Sigmoid colon (tissue), 7 donors: ENCODE results near the gene FLNA. TPM values are rescaled to one million over a fixed set of nuclear protein-coding genes. Genes with fewer than 3 reads are reported as not detected.

Experiments used
- DNase-seq: peaks from one replicate; pipeline ENCODE4 v3.0.0-alpha.2; 2019
- H3K27ac ChIP-seq, 4 donors: fragments of 200-600 bp; sonication (generic); one replicate each; pipeline ENCODE4 v1.5.1; 2016 to 2019; ENCODE audit warnings: mild to moderate bottlenecking in 1 of 4
- H3K27me3 ChIP-seq, 3 donors: fragments of 200-600 bp; sonication (generic); one replicate each; pipeline ENCODE4 v1.5.1; 2019; ENCODE audit warnings: mild to moderate bottlenecking in 1 of 3
- H3K36me3 ChIP-seq, 4 donors: fragments of 200-600 bp; sonication (generic); one replicate each; pipeline ENCODE4 v1.5.1; 2016 to 2019
- H3K4me1 ChIP-seq, 4 donors: fragments of 200-600 bp; sonication (generic); one replicate each; pipeline ENCODE4 v1.5.1; 2017 to 2019
- H3K4me3 ChIP-seq, 4 donors: fragments of 200-600 bp; sonication (generic); one replicate each; pipeline ENCODE4 v1.5.1; 2017 to 2019; ENCODE audit warnings: mild to moderate bottlenecking in 2 of 4, moderate library complexity in 1 of 4
- H3K9me3 ChIP-seq, 4 donors: fragments of 200-600 bp in 3 of 4; sonication (generic) in 3 of 4; one replicate each; pipeline versions ENCODE4 v1.5.1 to v1.6.1; 2013 to 2019
- CTCF ChIP-seq, 4 experiments: fragments of 450-650 bp in 3 of 4; fragments of 200-600 bp in 1 of 4; IDR thresholded peaks; one replicate each; pipeline ENCODE4 v1.5.1; 2016 to 2019; ENCODE audit warnings: antibody characterized with exemption in 4 of 4, mild to moderate bottlenecking in 3 of 4, moderate library complexity in 2 of 4
- EP300 ChIP-seq, 4 donors: sonication (generic); formaldehyde crosslinking; IDR thresholded peaks; one replicate each; pipeline ENCODE4 v1.6.1; 2017; ENCODE audit warnings: antibody characterized with exemption in 4 of 4
- POLR2A ChIP-seq, 2 donors: fragments of 450-650 bp; IDR thresholded peaks; one replicate each; pipeline ENCODE4 v1.6.1; 2016; ENCODE audit warnings: antibody characterized with exemption in 2 of 2, mild to moderate bottlenecking in 2 of 2, moderate library complexity in 2 of 2
- POLR2AphosphoS5 ChIP-seq, 4 donors: sonication (generic); formaldehyde crosslinking; IDR thresholded peaks; one replicate each; pipeline ENCODE4 v1.6.1; 2017; ENCODE audit warnings: antibody characterized with exemption in 4 of 4
- WGBS, 2 donors: extraction: QIAGEN DNeasy Blood & Tissue Kit; methylation state at CpG; one replicate each; pipeline ENCODE4 v1.1.7; 2013; 5-methylcytosine and 5-hydroxymethylcytosine counted together
- intact Hi-C: fragments of 100-400 bp; cut with DNase I; formaldehyde crosslinking; loops from one replicate; pipeline ENCODE4 v1.15.1; 2023
- polyA plus RNA-seq, 3 donors: library from polyadenylated mRNA; stranded (reverse); fragments of 200-250 nt; gene quantifications; one replicate each; pipeline ENCODE4 v1.2.3, GENCODE V29; 2013
- total RNA-seq, 4 donors: library from RNA; depleted of rRNA; stranded (reverse); fragments of >200 nt; gene quantifications; one replicate each; pipeline ENCODE4 v1.1.0, GENCODE V29; 2016
- donor health status: healthy with polysubstance abuse.
- donor health status: Bipolar disorder and iron deficiency.
- donor health status: healthy.

Gene FLNA
- total and polyA plus RNA-seq, 7 donors, result 27.0 to 9,435 (median 2,494) TPM

GRCh38 chrX:154333116-154333515 is 41.3 kb downstream of the FLNA start:
- no peaks in the 10 kb centered on the region for H3K36me3 ChIP-seq
- H3K9me3 ChIP-seq, result no peaks in the 10 kb centered on the region
- DNase-seq, result no peak
- WGBS, 2 donors, result 92 to 96% methylated on average over 9 of the region's 9 CpGs
- intact Hi-C loops, result no loop called here
- TF ChIP-seq CTCF (IDR thresholded peaks at IDR 0.05), result no peak
- TF ChIP-seq POLR2AphosphoS5 (IDR thresholded peaks at IDR 0.05), result no peak
- TF ChIP-seq EP300 (IDR thresholded peaks at IDR 0.05), result no peak
- no peak for TF ChIP-seq POLR2A (IDR thresholded peaks at IDR 0.05)
- H3K4me3 ChIP-seq, result no peak overlapping the region
- no peaks in the 10 kb centered on the region for H3K4me1 ChIP-seq
- H3K27me3 ChIP-seq, result no peaks in the 10 kb centered on the region
- H3K27ac ChIP-seq, result no peak overlapping the region

GRCh38 chrX:154332561-154332960 is 41.9 kb downstream of the FLNA start:
- H3K36me3 ChIP-seq, result no peaks in the 10 kb centered on the region
- H3K4me3 ChIP-seq, result no peak overlapping the region
- no peaks in the 10 kb centered on the region for H3K27me3 ChIP-seq
- TF ChIP-seq POLR2AphosphoS5 (IDR thresholded peaks at IDR 0.05), result no peak
- TF ChIP-seq POLR2A (IDR thresholded peaks at IDR 0.05), result no peak
- TF ChIP-seq CTCF (IDR thresholded peaks at IDR 0.05), result no peak
- TF ChIP-seq EP300 (IDR thresholded peaks at IDR 0.05), result no peak
- intact Hi-C loops, result no loop called here
- 94 to 95% methylated on average over 29 of the region's 29 CpGs for WGBS, 2 donors
- H3K27ac ChIP-seq, result no peak overlapping the region
- no peaks in the 10 kb centered on the region for H3K4me1 ChIP-seq
- H3K9me3 ChIP-seq, result no peaks in the 10 kb centered on the region
- no peak for DNase-seq

GRCh38 chrX:154329294-154329693 is 45.1 kb downstream of the FLNA start:
- TF ChIP-seq EP300 (IDR thresholded peaks at IDR 0.05) (no peak), POLR2AphosphoS5 (IDR thresholded peaks at IDR 0.05) (no peak), CTCF (IDR thresholded peaks at IDR 0.05) (no peak), POLR2A (IDR thresholded peaks at IDR 0.05) (no peak)
- 85 to 91% methylated on average over 10 of the region's 10 CpGs for WGBS, 2 donors
- no peak overlapping the region for H3K4me3 ChIP-seq
- no peaks in the 10 kb centered on the region for H3K9me3 ChIP-seq
- H3K36me3 ChIP-seq, result no peaks in the 10 kb centered on the region
- peaks cover 0 to 14% (median 1%) of the 10 kb centered on the region in 4 donors for H3K4me1 ChIP-seq
- DNase-seq, result no peak
- no peaks in the 10 kb centered on the region for H3K27me3 ChIP-seq
- intact Hi-C loops, result no loop called here
- no peak overlapping the region for H3K27ac ChIP-seq

GRCh38 chrX:154328646-154329045 is 45.8 kb downstream of the FLNA start:
- H3K4me1 ChIP-seq, result peaks cover 0 to 14% (median 1%) of the 10 kb centered on the region in 4 donors
- intact Hi-C loops, result no loop called here
- no peak overlapping the region for H3K27ac ChIP-seq
- no peaks in the 10 kb centered on the region for H3K36me3 ChIP-seq
- H3K27me3 ChIP-seq, result no peaks in the 10 kb centered on the region
- WGBS, 2 donors, result 95% methylated on average over 5 of the region's 5 CpGs
- no peak overlapping the region for H3K4me3 ChIP-seq
- H3K9me3 ChIP-seq, result no peaks in the 10 kb centered on the region
- DNase-seq, result no peak
- TF ChIP-seq CTCF (IDR thresholded peaks at IDR 0.05), result no peak
- TF ChIP-seq POLR2AphosphoS5 (IDR thresholded peaks at IDR 0.05), result no peak
- no peak for TF ChIP-seq POLR2A (IDR thresholded peaks at IDR 0.05)
- TF ChIP-seq EP300 (IDR thresholded peaks at IDR 0.05), result no peak
